Hair follicle dermal papilla cell (primary cell): ENCODE data around the gene ETS2. TPM values are rescaled to one million over a fixed set of nuclear protein-coding genes. Genes with fewer than 3 reads are reported as not detected.

Experiments used
- total RNA-seq: library from RNA; depleted of rRNA; stranded (reverse); fragments of >200 nt; gene quantifications from 2 replicates; pipeline ENCODE4 v1.2.3, GENCODE V29; 2012

Gene ETS2
- total RNA-seq, result 16.5 and 19.6 TPM in 2 replicates

GRCh38 chr21:38805328-38806152 lies at the start of gene ETS2:
Gene ETS2, plus strand, starts transcription at chr21:38805929. Its CDS starts 4,106 bp downstream, at chr21:38810035.

